GM12892 (cell line): ENCODE measurements around the gene PPP1R2C.

Source experiments
- DNase-seq: peaks from one replicate; pipeline ENCODE4 v3.0.0; 2011; ENCODE audit not compliant: insufficient read length
- FAIRE-seq: peaks from 2 replicates; lab custom pipeline; 2011; peaks lifted over from hg19 to GRCh38; lab: Jason Lieb, UNC
- POLR2A ChIP-seq: IDR thresholded peaks from 2 replicates; pipeline ENCODE4 v1.6.1; 2011; ENCODE audit warnings: low read depth, low read length, control low read depth
- POLR2AphosphoS5 ChIP-seq: IDR thresholded peaks from 2 replicates; pipeline ENCODE4 v1.6.1; 2011; ENCODE audit warnings: low read depth, low read length, control low read depth
- TAF1 ChIP-seq: IDR thresholded peaks from 2 replicates; pipeline ENCODE4 v1.6.1; 2011; ENCODE audit warnings: low read depth, mild to moderate bottlenecking, control low read depth, low read length, borderline replicate concordance

PPP1R2C gene

DNA sequence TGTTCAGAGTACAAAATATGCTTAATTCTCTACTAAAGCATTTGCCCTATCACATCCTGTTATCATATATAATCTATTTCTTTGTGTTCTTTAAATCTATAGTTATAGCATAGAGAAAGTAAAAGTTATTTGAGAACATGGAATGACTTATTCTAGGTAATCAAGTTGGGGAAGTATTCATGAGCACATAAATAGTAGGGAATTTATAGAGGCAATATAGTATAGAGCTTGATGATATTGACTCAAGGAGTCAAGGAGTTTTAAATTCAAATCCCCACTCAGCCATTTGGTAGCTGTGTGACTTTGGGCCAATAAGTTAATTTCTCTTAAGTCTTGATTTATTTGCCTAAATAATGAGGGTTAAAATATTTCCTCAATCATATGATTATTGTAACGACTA lies 37.5 kb downstream of the PPP1R2C start:
- FAIRE-seq: no peak
- TF ChIP-seq POLR2AphosphoS5 (no peak), POLR2A (no peak), TAF1 (no peak)
- no peak for DNase-seq

DNA sequence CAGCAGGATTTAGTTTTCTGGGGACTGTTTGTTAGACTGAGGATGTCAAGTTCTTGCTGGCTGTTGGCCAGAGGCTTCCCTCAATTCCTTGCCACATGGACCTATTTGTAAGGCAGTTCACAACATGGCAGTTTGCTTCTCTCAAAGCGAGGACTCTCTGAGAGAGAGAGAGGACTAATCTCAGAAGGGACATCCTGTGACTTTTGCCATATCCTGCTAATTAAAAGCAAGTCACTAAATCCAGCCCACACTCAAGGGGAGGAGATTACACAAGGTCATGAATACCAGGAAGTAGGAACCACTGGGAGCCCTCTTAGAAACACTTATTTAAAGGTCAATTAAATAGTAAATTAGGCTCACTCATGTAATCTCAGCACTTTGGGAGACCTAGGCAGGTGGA lies 38.2 kb downstream of the PPP1R2C start:
- no peak for TF ChIP-seq TAF1
- no peak for TF ChIP-seq POLR2AphosphoS5
- FAIRE-seq: no peak
- DNase-seq: no peak

DNA sequence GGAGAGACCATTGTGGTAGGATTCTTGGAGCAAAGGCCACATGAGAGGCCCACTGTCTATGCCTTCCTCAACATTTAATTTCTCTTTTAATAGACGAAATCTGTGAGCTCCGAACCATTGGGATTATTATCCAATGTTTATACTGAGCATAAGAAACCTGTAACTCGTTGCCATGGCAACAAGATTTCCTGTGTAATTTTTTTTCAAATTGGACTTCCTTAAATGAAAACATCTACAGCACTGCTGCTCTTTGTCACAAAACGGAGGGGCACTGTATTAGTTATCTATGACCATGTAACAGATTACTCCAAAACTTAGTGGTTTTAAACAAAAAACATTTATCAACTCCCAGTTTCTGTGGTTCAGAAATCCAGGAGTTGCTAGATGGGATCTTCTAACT lies 38.7 kb downstream of the PPP1R2C start:
- FAIRE-seq (no peak), DNase-seq (no peak)
- TF ChIP-seq POLR2AphosphoS5 (no peak), POLR2A (no peak)

DNA sequence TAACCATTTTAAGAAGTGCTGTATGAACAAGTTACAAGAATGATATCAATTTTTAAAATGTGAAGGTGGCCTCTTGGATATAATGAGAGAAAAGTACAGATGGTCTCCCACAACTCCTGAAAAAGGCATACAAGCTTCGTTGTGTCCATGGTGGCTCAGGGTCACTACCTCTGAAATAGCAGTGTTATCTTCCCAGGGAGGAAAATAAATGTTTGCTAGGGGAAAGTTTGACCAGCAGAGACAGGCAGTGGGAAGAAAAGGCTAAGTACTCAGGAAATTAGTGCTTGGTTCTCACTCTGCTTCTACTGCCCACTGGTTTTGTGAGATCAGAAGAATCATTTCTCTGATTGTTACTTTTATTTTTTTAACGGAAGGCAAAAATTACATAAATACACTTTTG lies 39.4 kb downstream of the PPP1R2C start:
- FAIRE-seq (no peak), DNase-seq (no peak)
- TF ChIP-seq POLR2A (no peak), POLR2AphosphoS5 (no peak), TAF1 (no peak)

DNA sequence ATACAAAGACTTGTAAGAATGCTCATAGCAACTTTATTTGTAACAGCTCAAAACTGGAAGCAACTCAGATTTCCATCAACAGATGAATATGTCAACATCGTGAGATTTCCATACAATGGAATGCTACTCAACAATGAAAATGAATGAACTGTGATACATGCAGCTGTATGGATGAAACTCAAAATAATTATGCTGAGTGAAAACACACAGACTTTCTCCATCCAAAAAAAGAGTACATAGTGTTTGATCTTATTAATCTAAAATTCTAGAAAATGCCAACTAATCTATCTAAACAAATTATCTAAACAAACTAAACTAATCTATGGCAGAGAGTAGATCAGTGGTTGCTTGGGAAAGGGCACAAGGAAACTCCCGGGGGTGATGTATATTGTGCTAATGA lies 42.7 kb downstream of the PPP1R2C start:
- DNase-seq (no peak), FAIRE-seq (no peak)

DNA sequence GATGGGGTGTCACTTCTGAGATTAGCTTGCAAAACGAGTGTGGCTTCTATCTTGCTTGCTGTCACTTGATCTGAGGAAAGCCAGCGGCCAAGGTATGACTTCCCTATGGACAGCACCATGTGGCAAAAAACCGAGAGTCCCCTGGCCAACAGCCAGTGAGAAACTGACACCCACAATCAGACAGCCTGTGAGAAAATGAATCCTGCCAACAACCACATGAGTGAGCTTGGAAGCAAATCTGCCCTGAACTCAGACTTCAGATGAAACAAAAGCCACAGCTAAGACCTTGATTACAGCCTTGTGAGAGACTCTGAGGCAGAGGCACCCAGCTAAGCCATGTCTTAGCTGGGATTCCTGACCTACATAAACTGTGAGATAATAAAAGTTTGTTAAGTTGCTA lies 45.5 kb downstream of the PPP1R2C start:
- no peak for FAIRE-seq
- TF ChIP-seq TAF1 (no peak), POLR2A (no peak), POLR2AphosphoS5 (no peak)

More for the DNA sequence above, 42.7 kb downstream of the PPP1R2C start:
- TF ChIP-seq TAF1 (no peak), POLR2AphosphoS5 (no peak), POLR2A (no peak)

More for the DNA sequence above, 45.5 kb downstream of the PPP1R2C start:
- DNase-seq: no peak
